NCI-H1048 (cell line): ENCODE data around the gene FBXW4.
"Not testable (repeated sequence)": the region's sequence is repeated elsewhere in the genome, so short reads cannot be mapped to it uniquely, and the experiment has no call there.

Experiments used
- DNase-seq: peaks from one replicate; lab custom pipeline; 2025; lab: John Stamatoyannopoulos, UW

Gene FBXW4

DNA sequence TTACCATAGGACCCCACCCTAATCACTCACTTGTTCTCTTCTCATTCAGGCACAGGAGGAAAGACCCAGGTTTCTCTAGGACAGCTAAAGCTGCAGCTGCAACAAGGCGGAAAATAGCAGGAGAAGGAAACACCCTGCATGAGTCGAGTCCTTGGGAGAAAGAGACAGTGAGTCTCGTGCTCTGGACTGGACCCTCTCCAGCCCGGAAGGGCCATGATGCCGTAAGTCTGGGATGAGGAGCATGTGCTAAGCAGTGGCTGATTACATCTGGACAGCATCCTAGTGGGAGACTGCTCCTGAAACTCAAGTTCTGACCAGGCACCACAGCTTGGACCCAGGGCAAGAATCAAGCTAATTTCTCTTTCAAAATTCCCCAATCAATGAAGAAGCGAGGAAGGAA lies 39.4 kb downstream of the FBXW4 start:
- no peak for DNase-seq

DNA sequence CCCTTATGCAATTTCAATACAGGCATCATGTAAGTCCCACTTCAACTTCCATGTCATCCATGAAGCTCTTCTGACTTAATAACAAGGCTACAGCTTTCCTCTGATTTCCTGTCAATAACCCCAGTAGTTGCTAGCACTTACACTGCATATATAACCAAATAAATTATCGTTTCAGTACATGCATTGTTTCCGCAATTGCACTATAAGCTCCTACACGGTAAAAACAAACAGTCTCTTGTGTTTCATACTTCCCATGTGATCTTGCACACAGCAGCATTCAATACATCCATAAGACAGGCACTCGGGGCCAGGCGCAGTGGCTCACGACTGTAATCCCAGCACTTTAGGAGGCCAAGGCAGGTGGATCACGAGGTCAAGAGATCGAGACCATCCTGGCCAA lies 41.4 kb downstream of the FBXW4 start:
- DNase-seq, result no peak

DNA sequence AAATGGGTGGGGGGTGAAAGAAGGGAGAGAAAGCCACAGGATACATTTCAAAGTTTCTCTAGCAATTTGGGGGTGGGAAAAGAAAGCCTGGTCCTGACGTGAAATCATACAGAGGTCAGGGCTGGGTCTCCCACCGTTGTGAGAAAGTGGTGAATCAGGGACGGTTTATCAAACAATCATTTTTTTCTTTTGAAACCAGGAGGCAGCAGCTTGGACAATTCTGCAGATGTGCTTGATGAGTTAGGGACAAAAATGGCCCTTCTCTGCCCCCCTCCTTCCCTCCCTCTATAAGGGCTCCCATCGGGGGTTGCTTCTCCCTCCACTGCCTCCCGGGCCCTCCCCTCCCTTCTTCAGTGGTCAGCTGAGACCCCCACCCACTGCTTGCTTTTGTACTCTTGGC lies 43.6 kb downstream of the FBXW4 start:
- DNase-seq, result no peak

DNA sequence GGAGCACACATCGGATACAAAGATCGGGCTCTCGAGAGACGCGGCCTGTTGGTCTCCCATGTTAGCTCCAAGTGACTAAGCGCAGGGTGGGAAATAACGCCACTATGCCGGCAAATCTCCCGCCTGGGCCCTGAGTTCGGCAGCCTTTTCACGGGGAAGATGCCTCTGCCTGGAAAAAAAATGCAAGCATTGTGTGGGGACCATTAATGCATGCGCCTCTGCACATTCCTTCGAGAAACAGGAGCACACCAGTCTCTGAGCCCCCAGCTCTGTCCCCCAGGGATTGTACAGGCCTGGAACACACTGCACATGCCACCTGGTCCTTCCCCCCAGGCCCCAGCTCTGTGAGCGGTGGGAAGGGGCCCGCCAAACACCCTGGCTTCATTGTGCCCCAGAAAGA lies 44.1 kb downstream of the FBXW4 start:
- no peak for DNase-seq

DNA sequence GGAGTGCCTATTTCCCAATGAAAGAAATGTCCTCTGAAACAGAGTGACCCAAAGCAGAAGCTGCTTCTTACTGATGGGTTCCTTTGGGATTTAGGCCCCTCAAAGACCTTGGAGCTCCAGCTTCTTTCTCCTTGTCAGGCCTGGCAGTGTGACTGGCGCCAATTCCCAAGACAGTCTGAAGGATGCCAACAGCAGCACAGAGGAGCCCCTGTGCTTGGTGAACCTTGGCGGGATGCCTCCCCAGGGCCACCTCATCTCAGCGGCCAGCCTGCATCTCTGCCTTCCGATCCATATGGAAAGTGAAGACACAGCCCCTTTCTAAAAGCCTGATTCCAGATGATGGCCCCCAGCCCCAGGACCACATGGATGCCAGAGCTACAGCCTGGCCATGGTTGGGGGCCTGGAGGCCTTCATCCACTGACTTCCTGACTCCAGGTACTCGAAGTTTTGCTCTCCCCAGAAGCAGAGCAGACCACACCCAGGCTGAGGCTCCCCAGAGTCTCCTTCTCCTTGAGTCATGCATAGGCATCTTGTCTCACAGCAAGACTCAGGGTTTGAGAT lies 45.4 kb downstream of the FBXW4 start:
- DNase-seq, result no peak

DNA sequence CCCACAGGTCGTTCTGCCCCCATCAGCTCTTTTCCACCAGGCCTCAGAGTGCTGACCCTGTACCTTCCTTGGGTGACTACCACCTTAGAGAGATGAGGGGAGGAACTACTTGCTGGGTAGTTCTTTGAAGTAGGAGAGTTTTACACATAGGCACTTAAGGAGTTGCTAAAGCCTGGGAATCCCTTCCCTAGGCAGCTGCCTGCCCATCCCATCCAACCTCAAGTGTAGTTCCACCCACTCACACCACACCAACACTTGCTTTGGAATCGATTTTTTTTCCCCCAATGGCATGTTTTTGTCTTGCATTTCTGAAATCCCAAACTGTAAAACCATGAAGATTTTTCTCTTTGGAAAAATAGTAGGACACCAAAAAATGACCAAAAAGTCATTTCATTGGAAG lies 47.7 kb downstream of the FBXW4 start:
- no peak for DNase-seq

DNA sequence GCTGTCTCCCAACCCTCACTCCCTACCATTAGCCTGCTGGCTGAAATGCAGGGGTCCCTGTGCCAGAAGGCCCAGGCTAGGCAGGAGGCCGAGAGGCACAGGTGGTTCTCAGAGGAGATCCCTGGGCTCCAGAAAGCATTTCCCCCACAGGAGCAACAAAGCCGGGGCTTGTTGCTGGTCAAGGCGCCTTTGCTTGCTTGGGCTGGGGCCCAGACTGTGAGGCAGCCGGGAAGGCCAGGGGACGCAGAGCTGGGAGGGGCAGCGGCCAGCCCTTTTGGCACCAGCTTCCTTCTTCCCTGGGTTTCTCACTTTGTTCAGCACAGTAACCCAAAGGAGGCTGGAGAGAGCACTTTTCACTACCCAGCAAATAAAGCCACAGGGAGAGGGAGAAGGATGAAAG lies 48.6 kb downstream of the FBXW4 start:
- no peak for DNase-seq

DNA sequence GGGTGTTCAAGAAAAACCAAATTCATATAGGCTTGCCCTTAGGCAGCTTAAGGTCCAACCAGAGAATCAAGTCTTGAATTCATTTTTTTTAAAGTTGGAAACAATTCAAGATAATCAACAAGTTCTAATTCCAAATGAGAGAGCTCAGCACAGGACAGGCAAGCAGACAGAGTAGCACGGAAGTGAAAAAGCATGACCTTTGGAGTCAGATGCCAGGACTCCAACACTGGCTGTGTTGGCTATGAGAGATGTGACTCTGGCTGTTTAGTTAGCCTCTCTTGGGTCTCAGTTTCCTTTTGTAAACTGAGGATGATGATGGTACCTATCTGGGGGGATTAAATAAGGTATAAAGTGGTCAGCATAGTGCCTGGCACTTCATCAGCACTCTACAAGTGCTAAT lies 49.3 kb downstream of the FBXW4 start:
- DNase-seq, result no peak

DNA sequence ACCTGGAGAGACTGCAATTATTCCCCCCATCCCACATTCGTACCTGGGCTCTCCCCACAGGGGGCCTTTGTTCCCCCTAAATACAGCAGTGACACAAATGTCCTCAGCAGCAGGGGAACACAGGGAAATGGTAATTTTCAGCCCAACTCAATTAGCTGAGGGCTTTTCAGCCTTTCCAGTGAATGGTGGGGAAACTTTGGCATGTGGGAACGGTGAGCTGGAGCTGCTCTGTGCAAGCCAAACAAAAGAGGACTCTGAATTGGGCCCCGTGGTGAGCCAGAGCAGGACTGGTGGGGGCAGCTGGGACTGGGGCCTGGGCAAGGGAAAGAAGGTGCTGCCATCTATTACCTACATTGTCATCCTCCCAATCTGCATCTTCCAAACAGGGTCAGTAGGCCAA lies 51.0 kb downstream of the FBXW4 start:
- DNase-seq, result no peak

DNA sequence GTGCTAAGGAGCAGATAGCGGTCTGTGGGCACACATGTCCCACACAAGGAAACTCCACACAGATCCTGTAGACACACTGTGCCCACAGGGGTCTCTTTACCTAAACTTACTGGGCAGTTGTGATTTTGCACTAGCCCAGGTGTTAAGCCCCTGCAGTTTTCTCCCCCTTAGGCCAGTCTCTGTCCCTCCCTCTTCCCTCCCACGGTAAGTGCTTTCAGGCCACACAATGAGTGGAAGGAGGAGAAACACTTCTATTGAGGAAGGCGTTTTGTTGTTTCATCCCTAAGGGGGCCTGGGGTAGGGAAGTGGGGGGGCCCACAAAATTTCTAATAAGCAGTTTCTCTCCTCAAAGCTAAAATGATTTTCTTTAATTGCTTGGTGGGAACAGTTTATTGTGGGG lies 51.4 kb downstream of the FBXW4 start:
- DNase-seq, result no peak

DNA sequence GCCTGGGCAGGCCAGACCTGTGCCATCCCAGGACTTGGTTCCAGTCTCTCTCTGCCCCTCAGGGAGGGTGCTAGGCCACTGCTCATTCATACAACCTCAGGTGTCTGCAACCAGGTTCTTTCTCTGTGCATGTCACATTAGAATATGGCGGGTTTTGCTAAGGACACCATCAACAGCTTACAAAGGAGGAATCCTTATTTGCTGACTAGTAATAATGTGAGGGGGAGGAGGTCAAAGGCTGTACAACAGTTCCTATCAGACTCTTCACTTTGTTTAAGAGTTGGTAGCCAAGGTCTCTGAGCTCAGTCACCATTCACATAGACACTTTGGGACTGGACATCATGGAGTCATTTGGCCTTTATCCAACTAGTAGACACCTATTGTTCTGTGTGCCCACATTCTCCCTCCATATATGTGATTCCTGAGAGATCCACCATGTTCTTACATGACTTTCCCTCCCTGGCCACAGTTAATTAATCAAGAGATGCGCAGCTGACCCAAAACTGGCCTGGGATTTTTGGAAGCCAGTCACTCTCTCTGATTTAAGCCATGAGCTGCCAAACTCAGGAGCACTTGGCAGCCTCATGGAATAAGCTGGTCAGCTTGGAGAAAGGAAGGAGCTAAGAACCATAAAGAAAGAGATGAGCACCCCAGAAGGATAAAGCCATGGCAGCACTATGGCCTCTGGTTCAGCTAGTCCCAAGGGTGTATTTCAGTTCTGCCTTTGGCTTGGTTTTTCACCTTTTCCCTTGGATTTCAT lies 55.6 kb downstream of the FBXW4 start:
- DNase-seq, result no peak

DNA sequence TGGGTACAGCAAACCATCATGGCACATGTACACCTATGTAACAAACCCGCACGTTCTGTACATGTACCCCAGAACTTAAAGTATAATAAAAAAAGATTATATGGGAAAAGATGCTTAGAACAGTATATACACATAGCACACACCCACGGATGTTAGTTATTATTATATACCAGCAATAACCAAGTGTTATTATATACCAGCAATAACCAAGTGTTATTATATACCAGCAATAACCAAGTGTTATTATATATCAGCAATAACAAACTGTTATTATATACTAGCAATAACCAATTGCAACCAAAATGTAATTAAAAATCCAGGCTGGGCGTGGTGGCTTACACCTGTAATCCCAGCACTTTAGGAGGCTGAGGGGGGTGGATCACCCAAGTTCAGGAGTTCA lies 61.5 kb downstream of the FBXW4 start:
- DNase-seq, result not testable (repeated sequence)

DNA sequence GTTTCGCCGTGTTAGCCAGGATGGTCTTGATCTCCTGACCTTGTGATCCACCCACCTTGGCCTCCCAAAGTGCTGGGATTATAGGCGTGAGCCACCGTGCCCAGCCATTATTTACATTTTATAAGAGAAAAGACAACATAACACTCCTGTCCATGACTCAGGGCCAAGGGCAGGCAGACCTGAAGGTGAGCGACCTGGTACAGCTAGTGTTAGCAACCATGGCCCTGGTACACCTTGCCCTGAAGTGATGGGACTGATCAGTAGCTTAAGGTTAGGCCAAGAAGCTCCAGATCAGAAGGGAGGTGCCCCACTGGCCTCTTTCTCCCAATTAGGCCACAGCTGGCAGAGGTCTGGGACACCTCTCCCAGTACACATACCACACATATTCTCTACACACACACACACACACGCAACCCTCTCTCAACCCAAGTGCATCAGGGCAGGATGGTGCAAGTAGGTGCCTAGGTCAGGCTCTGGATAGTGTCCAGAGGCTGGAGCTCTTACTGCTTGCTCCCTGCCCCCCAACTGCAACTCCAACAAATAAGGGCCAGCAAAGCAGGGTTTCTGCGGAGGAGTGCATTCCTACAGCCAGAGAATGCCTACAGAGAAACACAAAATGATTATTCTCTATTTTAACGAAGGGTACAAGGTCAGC lies 63.0 kb downstream of the FBXW4 start:
- no peak for DNase-seq

DNA sequence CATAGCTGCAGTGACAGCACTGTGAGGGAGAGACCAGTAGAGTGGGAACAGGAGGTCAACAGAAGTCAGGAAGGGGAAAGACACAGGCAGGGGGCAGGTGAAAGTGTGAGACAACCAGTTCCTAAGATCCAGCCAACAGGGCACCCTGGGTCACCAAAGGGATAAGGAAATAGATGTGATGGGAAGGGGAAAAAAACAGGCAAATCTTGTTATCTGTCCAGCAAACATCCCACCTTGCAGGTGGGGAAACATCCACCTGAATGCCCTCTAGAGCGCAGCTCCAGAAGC lies 64.4 kb downstream of the FBXW4 start:
- no peak for DNase-seq

DNA sequence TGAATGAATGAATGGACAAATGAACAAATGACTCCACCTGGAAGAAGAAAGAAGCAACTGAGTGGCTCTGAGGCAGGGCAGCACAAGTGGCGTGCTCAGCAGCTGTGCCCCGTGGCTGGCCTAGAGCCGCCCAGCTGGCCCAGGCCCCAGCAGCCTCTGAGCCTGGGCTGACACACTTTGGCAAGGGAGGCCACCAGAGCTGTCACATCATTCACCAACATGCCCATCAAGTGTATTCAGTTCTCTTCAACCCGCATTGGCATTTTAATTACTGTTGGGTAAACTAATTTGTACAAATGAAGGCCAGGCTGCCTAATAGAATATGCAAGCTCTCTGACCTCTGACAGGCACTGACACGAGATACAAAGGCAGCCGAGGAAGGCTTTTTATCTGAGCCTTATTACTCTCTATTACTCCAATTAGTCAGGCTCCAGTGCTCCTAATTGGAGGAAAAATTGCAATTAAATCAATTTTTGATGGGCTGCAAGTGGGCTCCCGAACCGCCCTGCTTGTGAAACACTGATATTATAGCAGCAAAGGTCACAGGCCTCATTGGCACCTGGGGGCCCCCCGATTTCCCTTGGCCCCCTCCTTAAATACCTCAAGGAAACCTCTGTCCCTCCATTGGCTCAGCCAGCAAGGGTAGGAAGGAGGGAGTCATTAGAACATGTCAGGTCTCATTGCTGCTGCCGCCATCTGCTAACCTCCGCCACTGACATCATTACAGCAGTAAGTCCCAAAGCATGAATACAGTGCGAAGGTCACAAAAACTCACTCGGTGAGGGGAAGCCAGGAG lies 64.9 kb downstream of the FBXW4 start:
- no peak for DNase-seq

DNA sequence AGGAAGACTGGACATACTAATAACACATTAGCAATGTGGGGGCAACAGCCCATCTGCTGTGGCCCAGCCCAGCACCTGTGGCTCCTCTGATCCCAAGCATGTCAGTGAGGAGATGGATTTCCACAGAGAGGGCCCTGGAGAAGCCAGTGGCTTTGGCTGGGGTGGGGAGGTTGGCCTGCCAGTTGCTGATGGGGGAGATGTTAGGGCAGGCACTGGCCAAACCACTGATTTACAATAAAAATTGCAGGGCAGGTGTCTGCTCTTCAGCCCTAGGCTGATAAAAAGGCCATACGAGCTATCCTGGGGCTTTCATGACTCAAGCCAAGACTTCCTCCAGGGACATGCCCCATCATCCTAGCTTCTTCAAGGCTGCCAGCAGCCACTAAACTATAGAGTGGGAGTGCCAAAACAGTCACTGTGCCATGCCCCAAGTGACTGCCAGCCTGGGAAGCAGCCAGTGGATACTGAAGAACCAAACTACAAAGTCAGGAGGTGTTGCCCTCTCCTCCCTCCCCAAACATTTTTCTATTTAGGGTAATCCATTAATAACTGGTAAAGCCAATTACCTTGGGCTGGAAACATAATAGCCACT lies 69.1 kb downstream of the FBXW4 start:
- DNase-seq, result no peak

DNA sequence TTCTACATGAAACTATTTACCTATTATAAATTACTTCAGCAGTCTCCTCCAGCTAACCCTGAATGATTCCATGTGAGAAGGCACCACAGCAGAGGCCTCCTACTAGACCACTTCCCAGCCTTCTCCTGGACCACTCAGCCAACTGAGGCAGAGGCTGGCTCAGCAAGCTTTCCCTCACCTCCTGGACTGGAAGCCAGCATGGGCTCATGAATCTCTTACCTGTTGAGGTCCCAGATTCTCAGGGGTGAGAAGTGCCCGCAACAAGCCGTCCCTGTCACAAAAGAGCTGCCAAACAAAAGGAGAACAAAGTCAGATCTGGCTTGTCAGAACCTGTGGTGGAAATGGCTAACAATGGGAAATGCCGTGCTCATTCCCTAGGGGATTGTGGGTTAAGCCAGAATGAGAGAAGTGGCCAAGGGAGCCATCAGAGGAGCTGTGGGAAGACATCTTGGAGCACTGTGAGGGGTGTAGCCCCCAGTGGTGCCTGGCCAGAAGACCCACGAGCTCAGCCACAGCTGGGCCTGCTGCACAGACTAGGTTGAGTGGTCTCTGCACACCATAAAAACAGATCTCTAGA lies 70.4 kb downstream of the FBXW4 start:
- DNase-seq, result no peak

DNA sequence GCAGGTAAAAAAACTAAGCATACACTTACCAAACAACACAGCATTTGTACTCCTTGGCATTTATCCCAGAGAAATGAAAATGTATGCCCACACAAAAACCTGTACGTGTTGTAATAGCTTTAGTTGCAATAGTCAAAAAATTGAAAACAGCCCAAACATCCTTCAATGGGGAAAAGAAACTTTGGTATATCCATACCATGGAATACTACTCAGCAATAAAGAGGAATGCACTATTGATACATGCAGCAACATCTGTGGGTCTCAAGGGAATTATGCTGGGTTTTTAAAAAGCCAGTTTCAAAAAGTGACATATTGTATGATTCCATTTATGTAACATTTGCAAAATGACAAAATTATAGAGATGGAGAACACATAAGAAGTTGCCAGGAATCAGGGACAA lies 71.4 kb downstream of the FBXW4 start:
- DNase-seq, result no peak

DNA sequence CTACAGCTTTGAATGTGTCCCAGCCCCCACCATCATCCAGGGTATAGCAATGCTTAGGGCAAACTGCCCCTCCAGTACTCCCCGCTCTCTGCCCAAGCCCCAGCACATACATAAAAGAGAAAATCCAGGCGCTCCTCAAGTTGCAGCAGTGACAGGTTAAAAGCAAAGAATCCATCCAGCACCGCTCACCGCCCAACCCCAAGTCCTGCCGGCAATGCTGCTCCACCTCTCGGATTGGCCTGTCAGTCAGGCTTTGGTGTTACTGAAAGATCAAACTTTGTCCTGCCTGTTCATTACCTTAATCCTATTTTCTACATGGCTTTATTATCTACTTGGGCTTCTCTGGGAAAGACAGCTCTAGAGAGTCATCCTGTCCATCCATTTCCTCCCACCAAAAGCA lies 75.0 kb downstream of the FBXW4 start:
- DNase-seq, result no peak

DNA sequence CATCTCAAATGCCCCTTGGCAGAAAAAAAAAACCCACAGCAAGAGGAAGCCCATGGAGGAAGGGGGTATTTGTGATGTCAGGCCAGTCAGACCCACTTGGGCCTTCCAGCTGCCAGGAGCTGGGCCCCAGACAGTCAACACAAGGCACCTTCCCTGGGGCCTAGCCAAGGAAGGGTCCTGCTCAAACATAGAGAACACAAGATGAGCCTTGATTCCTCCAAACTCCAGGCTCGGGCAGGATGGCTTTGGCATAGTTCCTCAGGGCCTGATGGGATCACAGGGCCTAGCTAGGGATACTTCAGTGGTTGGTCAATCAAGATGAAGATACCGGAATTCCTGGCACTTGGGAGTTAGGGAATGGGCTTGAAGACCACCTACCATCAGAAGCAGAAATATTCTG lies 76.1 kb downstream of the FBXW4 start:
- DNase-seq, result no peak

DNA sequence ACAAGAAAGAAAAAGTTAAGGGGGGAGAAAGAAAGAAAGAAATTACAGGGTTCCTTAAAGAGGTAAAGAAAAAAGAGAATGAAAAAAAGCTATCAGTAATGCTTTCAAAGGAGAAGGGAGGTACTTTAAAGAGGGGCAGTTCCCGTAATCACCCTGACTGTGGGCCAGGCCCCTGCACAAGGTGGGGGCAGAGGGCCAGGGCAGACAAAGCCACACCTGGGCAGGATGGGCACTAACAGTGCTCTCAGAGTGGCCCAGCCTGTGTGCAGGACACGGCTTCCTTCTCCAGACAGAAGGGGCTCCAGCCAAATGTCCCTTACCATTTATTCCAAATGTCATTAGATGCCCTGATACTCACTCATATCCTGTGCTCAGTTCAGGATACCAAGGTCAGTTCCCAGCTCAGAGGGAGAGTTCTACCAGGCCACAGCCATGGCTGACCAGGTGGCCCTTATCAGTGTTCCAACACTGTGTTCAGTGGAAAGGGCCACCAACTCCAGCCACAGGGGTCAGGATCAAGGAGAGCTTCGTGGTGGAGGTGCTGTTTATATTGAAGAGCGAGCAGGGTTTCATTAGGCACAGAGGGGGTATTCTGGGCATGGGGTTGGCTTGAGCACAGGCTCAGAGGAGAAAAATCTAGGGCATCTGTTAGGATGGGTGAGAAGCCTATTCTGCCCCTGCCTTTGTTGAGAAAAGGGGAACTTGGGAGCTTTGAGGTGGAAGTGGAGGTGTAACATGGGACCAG lies 77.0 kb downstream of the FBXW4 start:
- DNase-seq, result no peak
